ENCODE data around the gene SCN8A.

SCN8A gene

GRCh38 chr12:51784688-51785087, 193.7 kb downstream of the SCN8A start:
- H3K9me2 ChIP-seq (replicated peaks; ENCODE audit: insufficient read depth, low read length) = no peaks in the 10 kb centered on the region
- DNase-seq = no peak
- H3K9me3 ChIP-seq (replicated peaks; ENCODE audit: insufficient read depth, low read length) = no peaks in the 10 kb centered on the region
- TF ChIP-seq CTCF (IDR thresholded peaks at IDR 0.05; ENCODE audit: low read length) (no peak), EZH2 (optimal IDR thresholded peaks at IDR 0.05; ENCODE audit: low read depth, low read length) (no peak), EZH2phosphoT487 (IDR thresholded peaks at IDR 0.05; ENCODE audit: low read length) (no peak)
- no peaks in the 10 kb centered on the region for H3F3A ChIP-seq (ENCODE audit: insufficient read depth, low read length)
- H3K4me2 ChIP-seq (ENCODE audit: low read depth, low read length) = no peak overlapping the region
- H3K9ac ChIP-seq (ENCODE audit: low read length) = no peak overlapping the region
- H4K20me1 ChIP-seq (ENCODE audit: insufficient read depth, low read length) = no peaks in the 10 kb centered on the region
- H3K36me3 ChIP-seq (replicated peaks; ENCODE audit: insufficient read depth, low read length) = no peaks in the 10 kb centered on the region
- H3K4me3 ChIP-seq (ENCODE audit: low read length) = no peak overlapping the region
- H3K79me2 ChIP-seq (ENCODE audit: low read length) = no peaks in the 10 kb centered on the region
- H2AFZ ChIP-seq (ENCODE audit: low read length) = no peak overlapping the region
- H3K27ac ChIP-seq (ENCODE audit: low read length) = no peak overlapping the region
- H3K4me1 ChIP-seq (ENCODE audit: low read length) = no peaks in the 10 kb centered on the region
- no peaks in the 10 kb centered on the region for H3K27me3 ChIP-seq (replicated peaks; ENCODE audit: insufficient read depth, low read length)

GRCh38 chr12:51785906-51786305, 194.9 kb downstream of the SCN8A start:
- no peak for TF ChIP-seq CTCF (IDR thresholded peaks at IDR 0.05; ENCODE audit: low read length)
- TF ChIP-seq EZH2phosphoT487 (IDR thresholded peaks at IDR 0.05; ENCODE audit: low read length) = no peak
- TF ChIP-seq EZH2 (optimal IDR thresholded peaks at IDR 0.05; ENCODE audit: low read depth, low read length) = no peak
- Histone ChIP-seq H3K9me2 (replicated peaks; ENCODE audit: insufficient read depth, low read length) (no peaks in the 10 kb centered on the region), H3K9ac (ENCODE audit: low read length) (no peak overlapping the region), H3K9me3 (replicated peaks; ENCODE audit: insufficient read depth, low read length) (no peaks in the 10 kb centered on the region), H3K79me2 (ENCODE audit: low read length) (no peaks in the 10 kb centered on the region), H3K4me2 (ENCODE audit: low read depth, low read length) (no peak overlapping the region), H3K27ac (ENCODE audit: low read length) (no peak overlapping the region), H3K36me3 (replicated peaks; ENCODE audit: insufficient read depth, low read length) (no peaks in the 10 kb centered on the region), H3K4me1 (ENCODE audit: low read length) (no peaks in the 10 kb centered on the region), H3K27me3 (replicated peaks; ENCODE audit: insufficient read depth, low read length) (no peaks in the 10 kb centered on the region), H2AFZ (ENCODE audit: low read length) (no peak overlapping the region), H3K4me3 (ENCODE audit: low read length) (no peak overlapping the region), H3F3A (ENCODE audit: insufficient read depth, low read length) (no peaks in the 10 kb centered on the region), H4K20me1 (ENCODE audit: insufficient read depth, low read length) (no peaks in the 10 kb centered on the region)
- no peak for DNase-seq

GRCh38 chr12:51788876-51789275, 197.8 kb downstream of the SCN8A start:
- no peak for TF ChIP-seq EZH2phosphoT487 (IDR thresholded peaks at IDR 0.05; ENCODE audit: low read length)
- no peak for TF ChIP-seq EZH2 (optimal IDR thresholded peaks at IDR 0.05; ENCODE audit: low read depth, low read length)
- TF ChIP-seq CTCF (IDR thresholded peaks at IDR 0.05; ENCODE audit: low read length) = no peak
- H3F3A ChIP-seq (ENCODE audit: insufficient read depth, low read length) = no peaks in the 10 kb centered on the region
- no peak overlapping the region for H3K4me2 ChIP-seq (ENCODE audit: low read depth, low read length)
- H3K4me3 ChIP-seq (ENCODE audit: low read length) = no peak overlapping the region
- H3K9ac ChIP-seq (ENCODE audit: low read length) = no peak overlapping the region
- no peak overlapping the region for H2AFZ ChIP-seq (ENCODE audit: low read length)
- no peaks in the 10 kb centered on the region for H3K79me2 ChIP-seq (ENCODE audit: low read length)
- H4K20me1 ChIP-seq (ENCODE audit: insufficient read depth, low read length) = no peaks in the 10 kb centered on the region
- no peaks in the 10 kb centered on the region for H3K4me1 ChIP-seq (ENCODE audit: low read length)
- DNase-seq = no peak
- no peaks in the 10 kb centered on the region for H3K9me2 ChIP-seq (replicated peaks; ENCODE audit: insufficient read depth, low read length)
- H3K27me3 ChIP-seq (replicated peaks; ENCODE audit: insufficient read depth, low read length) = no peaks in the 10 kb centered on the region
- no peak overlapping the region for H3K27ac ChIP-seq (ENCODE audit: low read length)
- no peaks in the 10 kb centered on the region for H3K9me3 ChIP-seq (replicated peaks; ENCODE audit: insufficient read depth, low read length)
- H3K36me3 ChIP-seq (replicated peaks; ENCODE audit: insufficient read depth, low read length) = no peaks in the 10 kb centered on the region

Data from MM.1S (cell line).